OCI-LY7 (cell line): ENCODE results near the gene ANKRD39. TPM values are rescaled to one million over a fixed set of nuclear protein-coding genes. Genes with fewer than 3 reads are reported as not detected.

Experiments used
- BruUV-seq: library from RNA; stranded (reverse); fragments of 400-500 nt; replicated peaks from 2 replicates; lab custom pipeline; 2021; lab: Mats Ljungman, UMichigan
- CTCF ChIA-PET: fragments of 300-600 bp; sonication (Branson Sonifier 250); formaldehyde crosslinking; loops from one replicate; lab custom pipeline; 2022; ENCODE audit warnings: antibody characterized with exemption; ENCODE audit not compliant: unreplicated experiment; lab: Charles Lee
- POLR2A ChIA-PET: fragments of 300-600 bp; sonication (Branson Sonifier 250); formaldehyde crosslinking; loops from one replicate; lab custom pipeline; 2022; ENCODE audit warnings: antibody characterized with exemption; lab: Charles Lee
- DNase-seq: peaks from one replicate; pipeline ENCODE4 v3.0.0-alpha.2; 2015; ENCODE audit warnings: low spot score
- H2AFZ ChIP-seq: fragments of 200-600 bp; sonication (generic), shearing (Covaris generic); 2 replicates; pipeline ENCODE4 v1.6.1; 2014; ENCODE audit warnings: mild to moderate bottlenecking, antibody characterized with exemption, low read length, moderate library complexity
- H3K27ac ChIP-seq: fragments of 200-600 bp; sonication (generic); 2 replicates; pipeline ENCODE4 v1.5.1; 2014; ENCODE audit warnings: mixed run types, low read depth, mild to moderate bottlenecking, moderate library complexity, low read length, inconsistent platforms; ENCODE audit not compliant: poor library complexity, severe bottlenecking
- H3K36me3 ChIP-seq: fragments of 200-600 bp; sonication (generic); 2 replicates; pipeline ENCODE4 v1.6.1; 2014; ENCODE audit warnings: mild to moderate bottlenecking, antibody characterized with exemption, low read length, moderate library complexity, mixed read lengths; ENCODE audit not compliant: insufficient read depth
- H3K4me1 ChIP-seq: fragments of 200-600 bp; sonication (generic); 2 replicates; pipeline ENCODE4 v1.5.1; 2014; ENCODE audit warnings: mild to moderate bottlenecking, low read length; ENCODE audit not compliant: insufficient read depth, poor library complexity, severe bottlenecking
- H3K4me2 ChIP-seq: fragments of 200-600 bp; sonication (generic); 2 replicates; pipeline ENCODE4 v1.6.1; 2014; ENCODE audit warnings: mild to moderate bottlenecking, low read length
- H3K4me3 ChIP-seq: fragments of 200-600 bp; sonication (generic); 2 replicates; pipeline ENCODE4 v1.5.1; 2014; ENCODE audit warnings: mild to moderate bottlenecking, low read depth, low read length; ENCODE audit not compliant: poor library complexity, severe bottlenecking
- H3K79me2 ChIP-seq: fragments of 200-600 bp; sonication (generic); 2 replicates; pipeline ENCODE4 v1.6.1; 2016; ENCODE audit warnings: low read depth, mild to moderate bottlenecking, low read length, moderate library complexity, mixed read lengths; ENCODE audit not compliant: insufficient read depth
- H3K9me2 ChIP-seq: fragments of 200-600 bp; sonication (generic); 2 replicates; pipeline ENCODE4 v1.6.1; 2016; ENCODE audit warnings: mild to moderate bottlenecking, low read length, mixed read lengths; ENCODE audit not compliant: insufficient read depth
- H3K9me3 ChIP-seq: fragments of 200-600 bp; sonication (generic); 2 replicates; pipeline ENCODE4 v1.6.1; 2014; ENCODE audit warnings: mild to moderate bottlenecking, mixed run types, low read length, mixed read lengths
- H4K20me1 ChIP-seq: fragments of 200-600 bp; sonication (generic); 2 replicates; pipeline ENCODE4 v1.6.1; 2014; ENCODE audit warnings: mild to moderate bottlenecking, antibody characterized with exemption, low read length, moderate library complexity, mixed read lengths; ENCODE audit not compliant: insufficient read depth
- EZH2phosphoT487 ChIP-seq: fragments of 200-600 bp; sonication (generic); IDR thresholded peaks from 2 replicates; pipeline ENCODE4 v1.6.1; 2018; ENCODE audit warnings: low read depth, borderline replicate concordance, mild to moderate bottlenecking, mixed run types, antibody characterized with exemption, low read length, moderate library complexity, mixed read lengths
- intact Hi-C: fragments of 100-400 bp; cut with micrococcal nuclease; formaldehyde crosslinking; loops from one replicate; pipeline ENCODE4 v1.10.0; 2022; ENCODE audit not compliant: unreplicated experiment
- total RNA-seq, 2 experiments: library from RNA; depleted of rRNA in 1 of 2; stranded (reverse); fragments of >200 nt in 1 of 2; shearing (Covaris generic) in 1 of 2; gene quantifications; 2 replicates each; pipeline ENCODE4 v1.2.3, GENCODE V29; 2014 to 2022
- TF ChIP-seq, protein P1 (sequence below): fragments of 200-600 bp; sonication (generic); conservative IDR thresholded peaks from 2 replicates; pipeline ENCODE4 v1.5.1; 2014; ENCODE audit warnings: mild to moderate bottlenecking, antibody characterized with exemption, low read length, moderate library complexity, mixed read lengths

Gene ANKRD39
- total RNA-seq, 2 experiments from 2014 or later = 22.2 to 24.1 TPM

- Histone ChIP-seq H3K4me3 (no peak overlapping the region), H3K4me1 (peaks cover 4% of the 10 kb centered on the region), H3K9me2 (no peaks in the 10 kb centered on the region), H3K79me2 (no peaks in the 10 kb centered on the region), H3K4me2 (no peak overlapping the region), H4K20me1 (no peaks in the 10 kb centered on the region), H3K36me3 (no peaks in the 10 kb centered on the region), H3K9me3 (no peaks in the 10 kb centered on the region), H3K27ac (no peak overlapping the region), H2AFZ (no peak overlapping the region)
- intact Hi-C loops = no loop called here
- DNase-seq = no peak
- ChIA-PET POLR2A (no interaction called here), CTCF (no interaction called here)
- TF ChIP-seq, protein P1, sequence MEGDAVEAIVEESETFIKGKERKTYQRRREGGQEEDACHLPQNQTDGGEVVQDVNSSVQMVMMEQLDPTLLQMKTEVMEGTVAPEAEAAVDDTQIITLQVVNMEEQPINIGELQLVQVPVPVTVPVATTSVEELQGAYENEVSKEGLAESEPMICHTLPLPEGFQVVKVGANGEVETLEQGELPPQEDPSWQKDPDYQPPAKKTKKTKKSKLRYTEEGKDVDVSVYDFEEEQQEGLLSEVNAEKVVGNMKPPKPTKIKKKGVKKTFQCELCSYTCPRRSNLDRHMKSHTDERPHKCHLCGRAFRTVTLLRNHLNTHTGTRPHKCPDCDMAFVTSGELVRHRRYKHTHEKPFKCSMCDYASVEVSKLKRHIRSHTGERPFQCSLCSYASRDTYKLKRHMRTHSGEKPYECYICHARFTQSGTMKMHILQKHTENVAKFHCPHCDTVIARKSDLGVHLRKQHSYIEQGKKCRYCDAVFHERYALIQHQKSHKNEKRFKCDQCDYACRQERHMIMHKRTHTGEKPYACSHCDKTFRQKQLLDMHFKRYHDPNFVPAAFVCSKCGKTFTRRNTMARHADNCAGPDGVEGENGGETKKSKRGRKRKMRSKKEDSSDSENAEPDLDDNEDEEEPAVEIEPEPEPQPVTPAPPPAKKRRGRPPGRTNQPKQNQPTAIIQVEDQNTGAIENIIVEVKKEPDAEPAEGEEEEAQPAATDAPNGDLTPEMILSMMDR = no peak
- no peak for TF ChIP-seq EZH2phosphoT487
- no TSS peak for BruUV-seq
Measured at GRCh38 chr2:96885432-96886347, 27.9 kb upstream of the ANKRD39 start.

GRCh38 chr2:96884299-96885094 is 26.7 kb upstream of the ANKRD39 start:
- H2AFZ ChIP-seq = no peak overlapping the region
- no peaks in the 10 kb centered on the region for H4K20me1 ChIP-seq
- H3K27ac ChIP-seq = no peak overlapping the region
- ChIA-PET POLR2A (no interaction called here), CTCF (no interaction called here)
- no TSS peak for BruUV-seq
- DNase-seq = no peak
- H3K4me3 ChIP-seq = no peak overlapping the region
- H3K4me1 ChIP-seq = peaks cover 4% of the 10 kb centered on the region
- H3K79me2 ChIP-seq = no peaks in the 10 kb centered on the region
- no peaks in the 10 kb centered on the region for H3K36me3 ChIP-seq
- TF ChIP-seq, protein P1 = no peak
- TF ChIP-seq EZH2phosphoT487 = no peak
- H3K9me3 ChIP-seq = no peaks in the 10 kb centered on the region
- H3K9me2 ChIP-seq = no peaks in the 10 kb centered on the region
- no peak overlapping the region for H3K4me2 ChIP-seq
- intact Hi-C loops = no loop called here

DNA sequence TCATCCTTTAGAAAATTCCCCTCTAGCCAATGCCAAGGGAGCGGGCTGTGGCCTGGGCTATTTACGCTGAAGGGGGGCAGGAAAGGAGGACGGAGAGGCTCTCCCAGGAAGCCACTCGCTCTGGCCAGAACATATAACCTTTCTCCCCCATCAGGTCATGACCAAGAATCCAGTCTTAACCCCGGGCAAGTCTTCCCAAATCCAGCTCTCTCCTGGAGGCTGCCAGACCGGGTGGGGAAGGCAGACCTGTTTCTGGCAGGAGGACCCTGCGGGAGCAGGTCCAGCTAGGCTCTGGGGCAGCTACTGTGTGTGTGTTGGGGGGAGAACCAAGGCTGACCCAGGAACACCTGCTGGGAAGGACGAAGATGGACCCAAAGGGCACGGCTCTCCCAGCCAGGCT is 25.5 kb upstream of the ANKRD39 start:
- Histone ChIP-seq H3K9me2 (no peaks in the 10 kb centered on the region), H3K36me3 (no peaks in the 10 kb centered on the region), H3K4me3 (no peak overlapping the region), H3K9me3 (no peaks in the 10 kb centered on the region), H3K4me1 (peaks cover 4% of the 10 kb centered on the region), H2AFZ (no peak overlapping the region), H3K4me2 (no peak overlapping the region), H3K27ac (no peak overlapping the region), H4K20me1 (no peaks in the 10 kb centered on the region), H3K79me2 (no peaks in the 10 kb centered on the region)
- TF ChIP-seq EZH2phosphoT487 = no peak
- TF ChIP-seq, protein P1 = no peak
- no TSS peak for BruUV-seq
- POLR2A ChIA-PET = no interaction called here
- CTCF ChIA-PET = no interaction called here
- intact Hi-C loops = no loop called here
- DNase-seq = no peak
